GM18502 (cell line): ENCODE measurements around the gene CA5A.

ENCODE experiments used
- ATAC-seq: cut with Tn5 transposase; IDR thresholded peaks from one replicate; pipeline ENCODE4 v1.9.1; 2021; ENCODE audit warnings: mild to moderate bottlenecking; ENCODE audit not compliant: unreplicated experiment, poor library complexity

CA5A gene

DNA sequence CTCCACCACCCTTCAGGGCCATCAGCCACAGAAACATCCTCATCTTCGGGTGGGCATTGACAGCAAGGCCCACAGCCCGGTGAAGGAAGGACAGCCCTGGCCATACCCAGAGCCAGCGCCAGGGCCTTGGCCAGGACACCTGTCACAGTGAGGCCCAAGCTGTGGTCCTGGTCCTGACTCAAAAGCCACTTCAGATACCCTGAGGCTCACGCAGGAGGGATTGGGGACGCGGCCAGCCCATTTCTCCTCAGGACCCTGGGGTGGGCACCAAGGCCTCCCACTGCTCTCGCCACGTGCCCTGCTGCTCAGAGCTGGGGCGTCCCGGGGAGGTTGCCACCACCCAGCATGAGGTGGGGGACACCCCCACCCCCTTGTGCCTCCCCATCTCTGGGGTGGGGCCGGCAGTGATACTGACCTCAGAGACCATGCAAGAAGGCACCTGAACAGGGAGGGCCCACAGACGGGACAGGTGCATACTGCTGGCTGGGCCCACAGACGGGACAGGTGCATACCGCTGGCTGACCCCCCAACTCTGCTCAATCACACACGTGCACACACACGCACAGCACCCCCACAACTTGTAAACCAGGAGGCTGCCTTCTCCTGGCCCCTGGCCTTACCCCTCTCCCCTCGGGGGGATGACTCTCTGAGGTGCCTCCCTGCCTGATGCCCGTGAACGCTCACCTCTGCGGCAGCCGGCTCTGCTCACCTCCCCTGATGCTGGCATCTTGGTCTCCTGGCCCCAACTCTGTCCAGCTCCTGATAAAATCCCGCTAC lies 81.2 kb downstream of the CA5A start:
- ATAC-seq: no peak

DNA sequence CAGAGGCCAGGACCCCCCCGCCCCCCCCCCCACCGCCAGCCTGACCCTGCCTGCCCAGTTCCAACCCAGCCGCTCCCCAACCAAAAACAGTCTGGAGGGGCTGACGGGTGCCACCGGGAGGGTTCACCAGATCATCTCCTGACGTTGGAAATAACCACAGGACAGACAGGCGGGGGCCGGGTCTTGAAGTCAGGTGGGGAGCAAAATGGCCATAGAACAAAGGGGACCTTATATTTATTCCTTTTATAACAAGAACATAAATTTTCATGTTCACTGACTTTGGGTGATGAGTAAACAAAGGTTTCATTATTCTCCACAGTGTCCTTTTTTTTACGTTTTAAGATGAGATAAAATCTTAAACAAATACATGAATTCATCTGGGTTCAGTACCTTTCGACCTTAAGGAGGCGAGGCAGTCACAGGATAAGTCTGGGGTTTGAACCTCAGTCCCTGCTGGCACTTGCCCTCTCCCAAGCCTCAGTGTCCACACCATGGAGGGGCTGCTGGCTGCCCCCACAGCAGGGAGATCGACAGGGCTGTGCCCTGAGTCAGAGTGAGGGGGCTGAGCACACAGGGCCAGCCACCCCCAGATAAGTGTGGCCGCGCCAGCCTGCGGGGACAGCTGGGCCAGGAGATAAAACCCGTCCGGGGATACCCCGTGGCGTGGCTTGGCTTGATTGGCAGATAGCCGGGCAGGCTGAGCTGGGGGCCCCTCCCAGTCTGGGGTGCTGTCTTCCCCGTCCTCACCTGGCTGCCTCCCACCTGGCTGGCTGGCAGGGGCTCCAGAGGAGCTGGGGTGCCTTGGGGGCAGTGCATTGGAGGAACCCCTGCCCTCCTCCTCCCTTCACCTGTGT lies 82.0 kb downstream of the CA5A start:
- ATAC-seq: no peak

DNA sequence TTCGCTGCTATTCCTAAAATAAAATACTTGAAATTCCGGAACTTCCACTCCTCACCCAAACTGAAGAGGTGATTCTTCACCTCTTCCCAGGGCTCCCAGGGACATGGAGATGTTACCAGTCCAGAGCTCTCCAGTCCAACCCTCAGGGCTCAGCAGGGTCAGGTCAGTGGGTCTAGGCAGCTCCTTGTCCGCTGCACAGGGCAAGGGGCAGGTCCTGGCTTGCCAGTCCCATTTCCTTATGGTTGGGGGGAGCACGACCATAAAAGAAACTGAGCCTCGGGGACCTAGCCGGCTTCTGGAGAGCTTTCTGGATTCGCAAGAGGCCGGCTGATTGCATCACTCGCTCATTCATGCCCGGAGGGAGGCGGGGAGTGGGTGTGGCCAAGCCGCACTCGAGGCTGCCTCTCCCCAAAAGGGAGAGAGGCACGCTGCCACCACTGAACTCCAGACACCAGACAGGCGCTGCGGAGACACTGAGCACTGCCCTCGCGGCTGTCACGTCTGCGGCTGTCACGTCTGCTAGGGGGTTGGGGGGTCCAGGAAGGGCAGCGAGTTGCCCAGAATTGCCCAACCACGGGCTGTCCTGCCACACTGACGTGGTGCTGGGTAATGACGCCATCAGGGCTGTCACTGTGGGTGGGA lies 82.8 kb downstream of the CA5A start:
- peak; percentile 62 for ATAC-seq

DNA sequence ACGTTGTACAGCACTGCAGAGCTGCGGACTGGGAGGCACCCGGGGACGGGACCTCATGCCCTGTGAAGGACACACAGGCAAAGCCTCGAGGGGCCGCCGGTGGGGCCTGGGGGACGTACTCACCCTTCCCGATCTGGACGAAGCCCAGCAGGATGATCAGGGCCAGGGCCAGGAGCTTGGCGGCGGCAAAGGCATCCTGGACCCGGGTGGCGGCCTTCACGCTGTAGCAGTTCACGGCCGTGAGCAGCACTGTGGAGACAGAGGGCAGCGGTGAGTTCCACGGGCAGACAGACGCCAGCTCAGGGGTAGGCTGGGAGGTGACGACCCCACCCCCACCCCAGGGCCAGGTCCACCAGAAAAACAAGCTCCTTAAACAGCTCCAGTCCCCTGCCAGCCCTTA lies 84.7 kb downstream of the CA5A start:
- ATAC-seq: no peak

DNA sequence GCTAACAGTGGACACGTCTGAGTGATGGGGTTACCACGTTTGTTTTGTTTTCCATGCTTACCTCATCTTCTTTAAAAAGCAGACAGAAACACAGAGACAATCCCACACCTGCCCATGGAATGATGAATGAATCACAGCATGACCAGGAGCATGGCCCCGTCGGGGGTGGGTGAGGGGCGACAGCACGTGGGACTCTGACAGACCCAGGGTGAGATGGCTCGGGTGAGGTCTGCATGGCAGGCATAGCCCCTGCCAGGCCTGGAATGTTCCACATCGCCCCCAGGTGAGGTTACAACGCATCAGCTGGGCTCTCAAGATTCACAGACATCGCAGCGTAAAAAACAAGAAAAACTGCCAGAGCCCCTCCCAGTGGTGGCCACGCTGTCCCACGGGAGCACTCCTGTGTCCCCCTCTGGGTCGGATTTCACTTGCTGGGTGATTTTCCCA lies 85.2 kb downstream of the CA5A start:
- ATAC-seq: no peak

DNA sequence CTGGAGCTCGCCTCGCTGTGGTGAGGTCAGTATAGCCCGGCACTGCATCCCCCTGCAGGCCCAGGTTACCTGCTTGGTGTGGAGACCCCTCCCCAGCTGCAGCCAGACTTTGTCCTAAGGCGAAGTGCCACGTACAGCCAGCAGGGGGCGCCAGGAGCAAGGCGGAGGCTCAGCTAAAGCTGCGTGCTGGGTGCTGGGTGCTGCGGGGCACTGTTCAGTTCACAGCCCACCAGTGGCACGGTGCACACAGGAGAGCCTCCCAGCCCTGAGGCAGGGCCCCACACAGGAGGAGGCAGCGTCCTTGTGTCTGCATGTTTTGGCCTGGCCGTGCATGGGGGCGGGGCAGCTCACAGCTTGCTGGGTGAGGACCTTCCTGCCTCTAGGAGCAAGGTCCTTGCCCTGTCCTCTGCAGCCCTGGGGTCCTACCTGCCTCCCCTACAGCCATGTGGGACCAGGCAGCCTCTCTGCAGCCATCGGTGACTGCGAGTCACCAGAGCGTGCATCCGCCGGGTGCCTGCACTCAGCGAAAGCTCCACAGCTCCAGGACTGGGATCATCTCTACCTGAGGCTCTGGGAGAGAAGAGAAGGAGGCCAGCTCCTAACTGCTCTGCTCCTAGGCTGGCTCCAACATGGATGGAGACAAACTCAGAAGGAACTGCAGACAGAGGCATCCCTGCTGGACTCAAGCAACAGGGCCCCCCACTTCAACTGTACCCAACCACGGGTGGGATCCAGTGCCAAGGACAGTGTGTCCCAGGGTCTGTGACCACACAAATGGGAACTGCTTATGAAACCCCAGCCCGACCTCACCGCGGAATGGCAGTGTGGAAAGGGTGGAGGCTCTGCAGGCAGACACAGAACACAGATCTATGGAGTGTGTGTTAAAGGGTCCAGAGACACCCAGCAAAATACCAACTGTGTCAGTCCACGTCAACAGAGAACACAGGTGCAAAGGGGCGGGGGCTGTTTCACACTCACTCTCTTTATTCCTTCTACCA lies 86.0 kb downstream of the CA5A start:
- ATAC-seq: no peak

DNA sequence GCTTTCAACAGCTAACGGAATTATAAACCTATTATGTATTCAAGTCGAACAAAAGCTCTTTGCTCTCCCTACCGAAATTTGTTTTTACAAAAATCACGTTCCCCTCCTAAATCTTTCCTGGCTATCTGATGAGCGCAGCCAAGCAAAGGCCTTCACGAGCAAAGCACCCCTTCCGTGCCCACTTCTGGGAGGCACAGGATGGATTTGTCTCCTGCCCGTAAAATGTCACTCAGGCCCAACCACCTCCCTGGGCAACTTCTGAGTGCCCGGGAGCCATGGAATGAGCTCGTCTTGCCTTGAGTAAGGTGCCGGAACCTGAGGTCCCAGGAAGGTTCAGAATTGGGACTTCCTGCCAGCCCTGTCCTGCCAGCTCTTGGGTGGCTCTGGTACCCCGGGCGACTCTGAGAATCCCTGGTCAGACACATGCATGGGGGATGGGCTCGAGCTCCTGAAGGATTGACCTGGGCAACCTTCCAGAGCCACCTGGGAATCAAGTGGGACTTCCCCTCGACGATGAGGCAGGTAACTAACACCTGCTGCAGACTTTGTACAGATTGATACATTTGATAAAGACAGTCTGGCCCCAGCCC lies 86.8 kb downstream of the CA5A start:
- no peak for ATAC-seq

DNA sequence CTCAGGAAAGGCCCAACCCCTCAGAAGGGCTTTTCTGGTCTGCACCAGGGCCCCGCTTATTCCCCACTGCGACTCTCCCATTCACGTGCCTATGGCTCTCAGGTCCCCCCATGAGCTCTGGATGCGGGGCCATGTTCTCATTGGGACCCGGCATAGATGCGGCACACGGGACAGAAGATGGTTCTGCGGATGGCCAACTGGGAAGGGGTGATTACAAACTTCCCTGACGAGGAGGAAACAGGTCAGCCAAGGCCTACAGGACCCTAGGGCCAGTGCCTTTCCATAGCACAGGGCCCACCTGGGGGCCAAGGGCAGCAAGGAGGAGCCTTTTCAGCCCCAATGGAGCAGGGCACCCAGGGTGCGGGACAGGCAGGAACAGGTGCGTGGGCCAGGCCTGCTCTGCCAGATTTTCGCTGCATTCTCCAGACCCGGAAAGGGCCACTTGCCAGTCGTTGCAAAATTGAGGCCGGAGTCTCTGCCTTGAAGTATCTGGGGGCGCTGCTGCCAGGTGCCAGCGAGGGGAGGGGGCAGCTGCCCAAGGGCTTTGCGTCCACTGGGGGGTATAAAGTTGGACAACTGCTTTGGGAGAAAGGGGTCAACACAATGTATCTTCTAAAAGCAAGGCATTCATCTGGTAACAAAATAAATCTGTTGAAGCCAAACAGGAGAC lies 87.5 kb downstream of the CA5A start:
- ATAC-seq: no peak

DNA sequence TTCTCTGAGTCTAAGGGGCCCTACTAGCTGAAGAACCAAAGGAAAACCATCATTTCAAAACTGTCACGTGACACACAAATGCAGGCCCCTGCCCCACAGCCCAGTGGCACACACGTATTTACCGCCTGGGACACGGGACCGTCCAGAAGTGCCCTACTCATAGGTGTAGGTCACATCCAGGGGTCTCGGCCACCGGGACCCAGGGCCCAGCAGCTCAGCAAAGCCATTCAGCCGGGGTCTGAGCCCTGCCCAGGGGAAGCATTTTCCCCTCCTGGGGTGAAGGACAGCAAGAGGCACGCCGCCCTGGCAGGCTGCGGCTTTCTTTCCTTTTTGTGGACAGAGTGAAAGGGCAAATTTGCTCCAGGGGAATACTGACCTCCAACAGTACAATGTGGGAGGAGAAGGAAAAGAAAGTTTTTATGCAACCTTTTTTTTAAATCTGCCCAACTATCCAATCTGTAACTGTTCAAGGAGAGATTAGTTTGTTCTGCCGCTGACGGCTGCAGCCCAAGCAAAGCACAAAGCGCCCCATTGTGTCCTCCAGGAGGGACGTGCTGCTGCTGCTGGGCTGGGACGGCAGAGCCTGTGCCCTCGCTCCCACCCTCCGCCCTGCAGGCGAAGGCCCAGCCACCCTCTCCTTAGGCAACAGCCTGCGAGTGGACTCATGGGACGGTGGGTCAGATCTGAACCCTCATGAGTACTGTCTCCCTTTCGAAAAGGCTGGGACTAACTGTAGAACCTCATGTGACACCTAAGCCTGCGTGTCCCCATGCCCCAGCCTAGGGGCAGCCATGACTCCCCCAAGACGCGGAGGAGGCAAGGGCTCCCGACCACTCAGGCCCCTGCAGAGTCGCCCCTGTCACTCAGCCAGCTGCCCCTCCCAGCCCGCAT lies 88.3 kb downstream of the CA5A start:
- no peak for ATAC-seq

DNA sequence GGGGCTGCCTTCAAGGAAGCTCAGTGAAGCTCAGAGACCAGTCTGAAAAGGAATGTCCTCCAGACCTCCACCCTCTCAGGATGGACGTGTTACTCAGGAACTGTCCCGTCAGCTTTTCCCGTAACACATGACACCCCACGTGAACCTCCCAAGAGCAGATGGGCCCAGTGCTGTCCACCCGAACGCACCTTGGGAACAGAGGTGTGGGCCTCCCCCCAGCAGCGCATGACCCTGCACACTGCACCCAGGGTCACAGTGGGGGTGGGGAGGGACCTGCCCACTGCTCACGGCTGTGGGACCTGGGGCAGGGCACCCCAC lies 88.9 kb downstream of the CA5A start:
- ATAC-seq: no peak

DNA sequence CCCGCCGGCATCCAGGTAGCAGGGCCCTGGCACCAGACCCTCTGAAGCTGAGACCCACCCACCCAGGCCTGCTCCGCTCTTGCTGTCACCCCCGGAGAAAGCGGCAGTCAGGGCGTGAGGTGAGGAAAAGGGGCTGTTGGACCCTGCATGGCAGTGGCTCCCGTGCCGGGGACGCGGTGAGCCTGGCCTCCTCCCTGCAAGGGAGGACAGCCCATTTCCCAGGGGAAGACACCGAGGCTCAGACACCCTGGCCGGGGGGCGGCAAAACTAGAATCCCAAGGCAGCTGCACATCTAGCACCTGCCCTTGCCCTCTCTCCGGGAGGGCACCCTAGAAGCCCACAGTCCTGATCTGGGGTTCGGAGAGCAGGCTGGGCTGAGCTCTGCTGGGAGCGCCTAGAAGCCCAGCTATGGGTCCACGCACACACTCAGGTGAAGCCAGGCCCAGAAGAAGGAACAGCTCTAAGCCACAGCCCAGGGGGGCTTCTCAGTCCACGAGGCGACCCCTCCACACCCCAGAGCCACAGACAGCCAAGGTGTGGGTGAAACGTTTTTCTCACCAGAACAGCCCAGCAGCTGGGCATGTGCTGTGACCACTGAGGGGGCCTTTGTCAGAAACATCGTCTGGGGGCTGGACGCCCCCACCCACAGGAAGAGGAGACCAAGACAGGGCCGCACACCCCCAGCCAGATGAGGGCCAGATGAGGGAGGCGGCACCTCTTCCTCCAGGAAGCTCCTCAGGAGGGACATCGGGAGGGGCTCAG lies 89.4 kb downstream of the CA5A start:
- no peak for ATAC-seq

DNA sequence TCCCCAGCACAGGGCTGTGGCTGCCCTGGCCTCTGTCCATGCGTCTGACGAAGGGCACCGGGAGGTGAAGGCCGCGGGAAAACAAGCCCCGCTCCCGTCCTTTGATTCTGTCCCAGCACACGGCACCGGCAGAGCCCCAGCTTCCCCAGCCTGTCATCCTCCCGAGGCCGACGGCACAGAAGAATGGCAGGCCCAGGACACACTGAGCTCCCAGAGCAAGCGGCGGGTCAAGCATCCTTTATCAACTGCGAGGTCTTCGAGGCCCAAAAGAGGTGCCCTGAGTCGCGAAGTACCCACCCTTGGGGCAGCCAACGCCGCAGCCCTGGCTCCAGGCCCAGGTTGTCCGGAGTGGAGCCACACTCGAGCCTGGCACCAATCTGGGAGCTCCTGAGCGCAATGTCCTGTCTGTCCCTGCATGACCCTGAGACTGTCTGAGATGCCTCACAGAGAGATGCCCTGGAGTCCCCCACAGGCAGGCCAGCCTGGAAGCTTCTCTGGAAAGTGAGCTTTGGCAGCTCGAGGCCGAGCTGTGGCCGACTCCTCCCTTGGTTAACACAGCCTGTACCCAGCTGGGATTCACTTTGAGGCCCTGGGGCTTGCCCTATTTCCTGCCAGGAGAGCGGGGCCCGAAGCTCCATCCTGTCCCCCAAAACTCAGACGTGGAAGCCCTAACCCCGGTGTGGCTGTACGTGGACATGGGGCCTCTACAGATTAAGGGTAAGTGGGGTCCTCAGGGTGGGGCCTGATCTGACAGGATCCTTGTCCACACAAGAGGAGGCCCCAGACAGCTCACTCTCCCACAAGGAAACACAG lies 90.3 kb downstream of the CA5A start:
- ATAC-seq: no peak

DNA sequence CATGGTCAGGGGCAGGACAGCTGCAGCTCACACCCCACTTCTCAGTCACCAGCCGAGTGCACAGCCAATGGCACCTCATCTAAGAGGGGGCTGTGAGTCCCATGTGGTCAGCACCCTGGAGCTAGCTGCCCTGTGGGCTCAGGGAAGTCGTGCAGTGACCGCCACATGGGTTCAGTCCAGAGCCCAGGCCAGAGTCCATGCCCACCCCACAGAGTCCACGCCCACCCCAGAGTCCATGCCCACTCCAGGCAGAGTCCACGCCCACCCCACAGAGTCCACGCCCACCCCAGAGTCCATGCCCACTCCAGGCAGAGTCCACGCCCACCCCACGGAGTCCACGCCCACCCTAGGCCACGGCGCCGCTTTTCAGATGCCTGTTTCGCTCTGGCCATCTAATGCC lies 91.1 kb downstream of the CA5A start:
- no peak for ATAC-seq

DNA sequence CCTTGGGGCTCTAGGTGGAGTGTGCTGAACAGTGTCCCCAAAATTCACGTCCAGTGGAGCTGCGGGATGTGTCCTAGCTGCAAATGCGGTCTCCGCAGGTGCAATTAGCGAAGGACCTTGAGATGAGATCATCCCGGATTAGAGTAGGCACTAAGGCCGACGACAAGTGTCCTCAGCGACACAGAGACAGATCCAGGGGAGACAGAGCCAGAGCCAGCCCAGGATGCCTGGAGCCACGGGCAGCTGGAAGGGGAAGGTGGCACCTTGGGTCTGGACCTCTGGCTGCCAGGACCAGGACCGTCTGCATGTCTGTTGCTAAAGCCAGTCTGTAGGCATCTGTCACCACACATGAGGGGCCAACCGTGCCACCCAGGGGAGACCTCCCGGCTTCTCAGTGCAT lies 91.5 kb downstream of the CA5A start:
- ATAC-seq: no peak

DNA sequence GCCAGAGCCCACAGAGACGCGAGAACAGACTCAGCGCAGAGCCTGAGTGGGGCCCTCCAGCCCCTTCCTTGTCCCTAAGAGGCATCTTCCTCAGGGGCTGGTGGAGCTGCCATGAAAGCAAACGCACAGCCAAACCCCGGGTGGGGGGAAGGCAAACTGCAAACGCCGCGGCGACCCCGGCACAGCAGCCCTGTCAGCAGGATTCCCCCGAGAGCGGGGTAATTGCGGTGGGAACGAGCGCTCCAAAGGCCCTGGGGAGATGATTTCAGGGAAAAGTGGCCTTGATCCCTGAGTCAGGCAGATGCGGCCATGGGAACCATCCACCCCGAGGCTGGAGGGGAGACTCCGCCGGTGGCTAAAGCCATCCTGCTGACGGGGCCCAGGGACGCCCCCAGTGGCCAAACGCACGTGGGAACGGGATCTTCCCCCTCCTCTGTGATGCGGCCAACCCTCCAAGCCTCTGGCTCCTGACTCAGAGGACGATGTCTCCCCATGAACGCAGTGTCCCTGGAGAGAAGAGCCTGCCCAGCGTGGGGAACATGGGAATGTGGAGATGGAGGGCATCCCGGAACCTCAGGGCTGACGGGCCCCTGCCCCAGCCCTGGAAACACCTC lies 92.1 kb downstream of the CA5A start:
- ATAC-seq: no peak

DNA sequence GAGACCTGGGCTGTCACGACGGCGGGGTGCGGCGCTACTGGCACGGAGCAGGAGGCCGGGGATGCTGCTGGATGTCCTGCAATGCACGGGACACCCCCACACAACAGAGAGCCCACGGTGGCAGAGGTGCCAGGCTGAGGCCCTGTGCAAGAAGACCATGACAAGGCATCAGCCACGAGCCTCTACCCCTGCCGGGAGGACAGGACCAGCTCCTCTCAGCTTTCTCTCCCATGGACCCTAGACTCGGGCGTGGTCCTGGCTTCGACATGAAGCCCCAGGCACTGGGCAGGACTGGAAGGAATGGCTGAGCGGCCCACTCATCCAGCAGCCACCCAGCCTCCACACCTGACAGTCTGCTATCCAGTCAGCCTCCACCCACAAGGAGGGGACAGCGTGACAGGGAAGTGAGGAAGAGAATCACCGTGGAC lies 92.6 kb downstream of the CA5A start:
- no peak for ATAC-seq
